Measurements from ENCODE around the gene WRAP73. TPM values are rescaled to one million over a fixed set of nuclear protein-coding genes. Genes with fewer than 3 reads are reported as not detected.

WRAP73 gene
- total RNA-seq, 1 donor from 2014 or later: 15.6 TPM

- H3K27ac ChIP-seq (ENCODE audit: low read depth, low read length): no peak overlapping the region
- no peak overlapping the region for H2AFZ ChIP-seq (ENCODE audit: low read depth, low read length)
- DNase-seq (ENCODE audit: low read depth) (no peak), FAIRE-seq (no peak)
- H3K4me2 ChIP-seq (ENCODE audit: low read length): no peak overlapping the region
- H3K27ac Mint-ChIP-seq (ENCODE audit: unreplicated experiment): peak overlapping the region; percentile 26
- H3K4me1 Mint-ChIP-seq (ENCODE audit: low read depth, unreplicated experiment): peaks cover 5% of the 10 kb centered on the region
- no peaks in the 10 kb centered on the region for H3K9me3 Mint-ChIP-seq (ENCODE audit: unreplicated experiment)
- peaks cover 18% of the 10 kb centered on the region for H3K27me3 ChIP-seq (ENCODE audit: insufficient read depth, low read length)
- H4K20me1 ChIP-seq (ENCODE audit: insufficient read depth, low read length): no peaks in the 10 kb centered on the region
- H3K27me3 Mint-ChIP-seq (ENCODE audit: low read depth, unreplicated experiment): peaks cover 42% of the 10 kb centered on the region
- no peaks in the 10 kb centered on the region for H3K79me2 ChIP-seq (ENCODE audit: insufficient read depth, low read length)
- no peak overlapping the region for H3K9ac ChIP-seq (ENCODE audit: low read length)
- no peaks in the 10 kb centered on the region for H3K36me3 Mint-ChIP-seq (ENCODE audit: low read depth, unreplicated experiment)
- H3K9me3 ChIP-seq (ENCODE audit: insufficient read depth, low read depth, low read length): no peaks in the 10 kb centered on the region
- no peaks in the 10 kb centered on the region for H3K36me3 ChIP-seq (ENCODE audit: insufficient read depth, low read length)
- H3K4me3 Mint-ChIP-seq (ENCODE audit: unreplicated experiment): no peak overlapping the region
- H3K4me3 ChIP-seq (ENCODE audit: insufficient read depth, low read depth, low read length): no peak overlapping the region
- TF ChIP-seq EZH2 (IDR thresholded peaks at IDR 0.05; ENCODE audit: insufficient read depth, low read length) (no peak), CTCF (IDR thresholded peaks at IDR 0.05; ENCODE audit: insufficient read depth, low read depth, low read length) (no peak)
- H3K4me1 ChIP-seq (ENCODE audit: insufficient read depth, low read length): no peaks in the 10 kb centered on the region
Measured at GRCh38 chr1:3698660-3699408, 48.9 kb upstream of the WRAP73 start.

DNA sequence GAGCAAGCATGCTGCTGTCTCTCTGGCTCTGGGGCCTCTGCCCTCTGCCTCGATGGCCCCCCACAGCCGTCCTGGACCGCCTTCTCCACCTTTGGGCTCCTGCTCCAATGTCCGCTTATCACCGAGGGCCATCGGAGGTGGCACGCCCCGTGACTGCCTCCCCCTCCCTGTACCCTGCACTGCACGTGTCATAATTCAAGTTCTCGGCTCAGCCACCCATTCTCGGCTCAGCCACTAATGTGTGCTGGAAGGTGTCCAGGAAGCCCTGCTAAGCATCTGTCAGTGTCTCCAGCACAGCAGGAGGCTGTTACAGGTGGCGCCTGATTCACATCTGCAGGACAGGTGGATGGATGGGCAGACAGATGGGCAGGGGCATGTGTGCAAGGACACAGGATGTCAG, 47.9 kb upstream of the WRAP73 start:
- Histone ChIP-seq H3K27me3 (ENCODE audit: insufficient read depth, low read length) (peaks cover 18% of the 10 kb centered on the region), H3K4me1 (ENCODE audit: insufficient read depth, low read length) (no peaks in the 10 kb centered on the region), H3K27ac (ENCODE audit: low read depth, low read length) (no peak overlapping the region), H3K79me2 (ENCODE audit: insufficient read depth, low read length) (no peaks in the 10 kb centered on the region), H3K9ac (ENCODE audit: low read length) (no peak overlapping the region), H3K9me3 (ENCODE audit: insufficient read depth, low read depth, low read length) (no peaks in the 10 kb centered on the region), H3K4me2 (ENCODE audit: low read length) (no peak overlapping the region), H3K36me3 (ENCODE audit: insufficient read depth, low read length) (no peaks in the 10 kb centered on the region), H2AFZ (ENCODE audit: low read depth, low read length) (no peak overlapping the region), H3K4me3 (ENCODE audit: insufficient read depth, low read depth, low read length) (no peak overlapping the region), H4K20me1 (ENCODE audit: insufficient read depth, low read length) (no peaks in the 10 kb centered on the region)
- peaks cover 2% of the 10 kb centered on the region for H3K4me1 Mint-ChIP-seq (ENCODE audit: low read depth, unreplicated experiment)
- TF ChIP-seq CTCF (IDR thresholded peaks at IDR 0.05; ENCODE audit: insufficient read depth, low read depth, low read length): no peak
- no peak for TF ChIP-seq EZH2 (IDR thresholded peaks at IDR 0.05; ENCODE audit: insufficient read depth, low read length)
- no peak overlapping the region for H3K4me3 Mint-ChIP-seq (ENCODE audit: unreplicated experiment)
- DNase-seq (ENCODE audit: low read depth): no peak
- FAIRE-seq: no peak
- no peaks in the 10 kb centered on the region for H3K36me3 Mint-ChIP-seq (ENCODE audit: low read depth, unreplicated experiment)
- H3K27ac Mint-ChIP-seq (ENCODE audit: unreplicated experiment): peak overlapping the region; percentile 7
- no peaks in the 10 kb centered on the region for H3K9me3 Mint-ChIP-seq (ENCODE audit: unreplicated experiment)
- H3K27me3 Mint-ChIP-seq (ENCODE audit: low read depth, unreplicated experiment): peaks cover 42% of the 10 kb centered on the region

GRCh38 chr1:3697104-3697503, 47.2 kb upstream of the WRAP73 start:
- Histone ChIP-seq H3K4me2 (ENCODE audit: low read length) (no peak overlapping the region), H3K9ac (ENCODE audit: low read length) (no peak overlapping the region), H2AFZ (ENCODE audit: low read depth, low read length) (no peak overlapping the region), H3K36me3 (ENCODE audit: insufficient read depth, low read length) (no peaks in the 10 kb centered on the region), H3K27me3 (ENCODE audit: insufficient read depth, low read length) (peaks cover 18% of the 10 kb centered on the region), H3K9me3 (ENCODE audit: insufficient read depth, low read depth, low read length) (no peaks in the 10 kb centered on the region), H4K20me1 (ENCODE audit: insufficient read depth, low read length) (no peaks in the 10 kb centered on the region), H3K4me1 (ENCODE audit: insufficient read depth, low read length) (no peaks in the 10 kb centered on the region), H3K79me2 (ENCODE audit: insufficient read depth, low read length) (no peaks in the 10 kb centered on the region), H3K27ac (ENCODE audit: low read depth, low read length) (no peak overlapping the region), H3K4me3 (ENCODE audit: insufficient read depth, low read depth, low read length) (no peak overlapping the region)
- H3K36me3 Mint-ChIP-seq (ENCODE audit: low read depth, unreplicated experiment): no peaks in the 10 kb centered on the region
- no peak overlapping the region for H3K27ac Mint-ChIP-seq (ENCODE audit: unreplicated experiment)
- no peak overlapping the region for H3K4me3 Mint-ChIP-seq (ENCODE audit: unreplicated experiment)
- TF ChIP-seq EZH2 (IDR thresholded peaks at IDR 0.05; ENCODE audit: insufficient read depth, low read length) (no peak), CTCF (IDR thresholded peaks at IDR 0.05; ENCODE audit: insufficient read depth, low read depth, low read length) (no peak)
- H3K4me1 Mint-ChIP-seq (ENCODE audit: low read depth, unreplicated experiment): peaks cover 2% of the 10 kb centered on the region
- FAIRE-seq (no peak), DNase-seq (ENCODE audit: low read depth) (no peak)
- H3K27me3 Mint-ChIP-seq (ENCODE audit: low read depth, unreplicated experiment): peaks cover 44% of the 10 kb centered on the region
- H3K9me3 Mint-ChIP-seq (ENCODE audit: unreplicated experiment): no peaks in the 10 kb centered on the region
